Activated CD4-positive, alpha-beta T cell treated with anti-CD3 and anti-CD28 coated beads, Interleukin-10, Interleukin-2, amounts not matched to agents 100 ng/mL and 50 ng/mL, durations not matched to agents 16 hours and 8 hours (primary cell): ENCODE measurements around the gene SNRPA.
A peak's percentile ranks its signal among the peaks of the same experiment; 100 is the strongest.

Source experiments
- DNase-seq: peaks from one replicate; pipeline ENCODE4 v3.0.0-alpha.2; 2020

The SNRPA gene

DNA sequence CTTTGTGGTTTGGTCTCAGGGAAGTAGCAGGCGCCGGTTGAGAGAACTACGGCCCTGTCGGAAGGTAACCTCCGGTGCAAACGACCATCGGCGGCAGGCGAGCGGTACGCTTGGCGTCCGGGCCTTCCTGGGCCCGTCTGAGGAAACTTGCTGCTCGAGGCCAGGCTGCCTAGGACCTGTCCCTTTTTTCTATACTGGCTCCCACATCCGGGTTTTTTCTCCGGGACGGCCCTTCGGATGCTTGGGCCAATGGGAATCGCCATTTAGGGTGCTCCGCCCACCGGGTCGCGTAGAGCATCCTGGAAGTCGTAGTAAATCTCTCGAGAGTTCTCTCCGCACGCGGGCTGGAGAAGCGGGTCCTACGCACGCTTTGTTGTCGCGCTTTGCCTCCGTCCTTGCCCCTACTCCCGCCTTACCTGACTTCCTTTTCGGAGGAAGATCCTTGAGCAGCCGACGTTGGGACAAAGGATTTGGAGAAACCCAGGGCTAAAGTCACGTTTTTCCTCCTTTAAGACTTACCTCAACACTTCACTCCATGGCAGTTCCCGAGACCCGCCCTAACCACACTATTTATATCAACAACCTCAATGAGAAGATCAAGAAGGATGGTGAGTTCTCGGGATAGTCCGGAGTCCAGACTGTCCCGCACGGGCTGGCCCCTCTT, at the start of gene SNRPA:
Gene SNRPA (plus strand): TSS at position 330 of the 664 bp plus-strand sequence. CDS start 206 bp downstream, at position 536.
- DNase-seq: peak; percentile 98

GRCh38 chr19:40701758-40702157, 49.2 kb upstream of the SNRPA start:
- DNase-seq: no peak

GRCh38 chr19:40702337-40703012, 48.5 kb upstream of the SNRPA start:
- no peak for DNase-seq

GRCh38 chr19:40703029-40703755, 47.8 kb upstream of the SNRPA start:
- DNase-seq: no peak

GRCh38 chr19:40704491-40705361, 46.3 kb upstream of the SNRPA start:
- DNase-seq: no peak

- DNase-seq: no peak
Observed at GRCh38 chr19:40705362-40705651, 45.7 kb upstream of the SNRPA start.

- no peak for DNase-seq
Observed at GRCh38 chr19:40705950-40706619, 44.9 kb upstream of the SNRPA start.

GRCh38 chr19:40707615-40708014, 43.4 kb upstream of the SNRPA start:
- no peak for DNase-seq

DNA sequence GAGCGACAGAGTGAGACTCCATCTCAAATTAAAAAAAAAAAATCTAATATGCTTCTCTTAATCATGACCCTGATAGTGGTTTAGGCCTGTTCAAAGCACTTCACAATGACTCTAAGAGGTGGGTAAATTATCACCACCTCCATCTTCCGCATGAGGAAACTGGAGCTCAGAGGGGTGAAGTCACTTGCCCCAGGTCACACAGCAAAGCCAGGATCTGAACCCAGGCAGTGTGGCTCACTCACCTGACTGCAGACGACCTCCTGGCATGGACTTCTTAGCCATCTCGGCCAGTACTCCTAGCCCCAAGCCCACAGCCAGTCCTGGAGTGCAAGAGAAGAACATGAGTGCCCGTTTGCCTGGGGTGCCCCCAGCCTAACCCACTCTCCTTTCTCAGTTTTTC, 41.2 kb upstream of the SNRPA start:
- DNase-seq: no peak

- no peak for DNase-seq
Observed at GRCh38 chr19:40713939-40714338, 37.1 kb upstream of the SNRPA start.

DNA sequence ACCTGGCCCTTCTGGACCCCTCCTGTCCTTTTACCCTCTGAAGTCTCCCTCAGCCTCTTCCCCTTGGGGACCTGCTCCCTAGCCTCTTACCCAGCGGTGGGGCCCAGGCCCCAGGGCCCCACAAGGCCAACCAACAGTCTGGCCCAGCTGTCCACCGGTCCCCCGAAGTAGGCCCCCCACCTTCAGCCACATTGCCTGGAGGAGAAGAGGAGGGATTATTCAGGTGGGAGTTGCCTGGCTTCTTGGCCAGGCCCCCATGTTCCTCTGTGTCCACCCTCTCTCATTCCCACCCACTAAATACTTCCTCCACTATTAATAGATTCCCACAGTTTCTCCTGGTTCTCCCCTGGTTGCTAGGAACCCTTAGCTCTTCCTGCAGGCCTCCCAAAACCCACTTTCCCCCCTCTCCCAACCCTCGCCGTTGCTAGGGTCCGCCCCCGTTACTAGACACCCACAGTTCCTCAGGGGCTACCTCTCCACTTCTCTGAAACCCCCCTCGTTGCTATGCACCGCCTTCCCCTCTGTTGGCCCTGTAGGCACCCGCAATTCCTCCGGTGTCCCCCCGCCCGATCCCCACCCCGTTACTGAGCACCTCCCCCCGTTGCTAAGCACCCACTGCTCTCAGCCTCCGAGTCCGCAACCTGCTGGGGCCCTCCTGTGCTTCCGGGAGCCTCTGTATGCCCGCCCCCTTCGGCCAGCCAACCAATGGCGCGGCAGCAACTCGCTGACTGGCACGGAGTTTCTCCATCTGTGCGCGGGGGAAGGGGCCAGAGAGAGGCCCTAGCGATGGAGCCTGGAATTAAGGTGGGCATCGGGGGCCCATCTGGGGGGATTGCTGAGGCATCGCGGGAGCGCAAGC, 36.3 kb upstream of the SNRPA start:
- peak; percentile 96 for DNase-seq

DNA sequence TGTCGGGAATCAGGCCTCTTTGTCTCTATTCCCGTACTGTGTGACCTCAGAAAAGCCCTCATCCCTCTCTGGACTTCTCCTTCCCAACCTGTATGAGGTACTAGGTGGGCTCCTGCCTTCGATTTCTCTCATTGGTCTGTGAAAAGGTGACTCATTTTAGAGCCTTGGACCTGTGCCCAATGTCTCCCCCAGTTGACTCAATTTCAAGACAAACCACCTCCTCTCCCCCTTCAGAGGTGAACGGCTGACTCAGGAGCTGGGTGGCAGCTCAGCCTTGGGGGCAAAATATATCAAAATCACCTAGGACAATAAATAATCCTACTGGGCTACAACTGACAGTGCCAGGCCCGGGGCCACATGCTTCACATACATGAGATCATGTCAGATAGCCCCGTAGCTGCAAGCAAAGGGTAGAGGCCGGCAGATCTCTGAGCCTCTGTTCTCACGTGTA, 34.9 kb upstream of the SNRPA start:
- peak; percentile 78 for DNase-seq

DNA sequence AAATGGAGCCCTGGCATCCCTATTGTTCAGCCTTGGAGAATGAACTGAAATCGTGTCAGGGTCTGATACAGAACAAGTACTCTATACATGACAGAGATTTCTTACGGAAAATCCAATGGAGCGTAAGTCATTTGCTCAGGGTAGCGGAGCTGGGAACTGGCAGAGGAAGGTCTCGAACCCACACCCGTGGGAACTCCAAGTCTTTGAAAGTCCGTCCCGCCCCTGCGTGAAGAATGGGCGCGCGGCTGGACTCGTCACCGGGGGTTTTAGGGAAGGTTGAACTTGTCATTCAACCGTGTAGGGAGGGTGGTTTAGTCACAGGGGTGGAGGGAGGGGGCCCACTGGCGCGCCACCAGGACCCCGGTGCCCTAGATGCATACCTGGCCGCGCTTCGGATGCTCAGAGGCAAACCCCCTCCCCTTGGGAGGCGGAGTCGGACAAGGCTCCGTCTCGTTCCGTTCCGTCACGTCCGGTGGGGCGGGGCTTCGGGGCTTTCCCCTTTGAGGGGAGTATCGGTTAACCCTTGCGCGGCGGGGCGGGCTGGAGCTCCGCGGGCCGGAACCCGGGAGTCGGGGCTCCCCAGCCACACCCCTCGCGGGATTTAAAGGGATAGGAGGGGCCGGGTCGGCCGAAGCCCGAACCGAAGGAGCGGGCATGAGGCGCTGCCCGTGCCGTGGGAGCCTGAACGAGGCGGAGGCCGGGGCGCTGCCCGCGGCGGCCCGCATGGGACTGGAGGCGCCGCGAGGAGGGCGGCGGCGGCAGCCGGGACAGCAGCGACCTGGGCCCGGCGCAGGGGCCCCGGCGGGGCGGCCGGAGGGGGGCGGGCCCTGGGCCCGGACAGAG, 34.3 kb upstream of the SNRPA start, which contains the start of the genes COQ8B and ITPKC:
Gene COQ8B (minus strand): TSS at position 405 of the 843 bp plus-strand sequence. CDS start 2,254 bp downstream, outside the sequence.
Gene ITPKC (plus strand): TSS at position 631 of the 843 bp plus-strand sequence. CDS start 24 bp downstream, at position 655.
- peak; percentile 99 for DNase-seq

GRCh38 chr19:40717325-40717879, 33.6 kb upstream of the SNRPA start:
- DNase-seq: no peak

DNA sequence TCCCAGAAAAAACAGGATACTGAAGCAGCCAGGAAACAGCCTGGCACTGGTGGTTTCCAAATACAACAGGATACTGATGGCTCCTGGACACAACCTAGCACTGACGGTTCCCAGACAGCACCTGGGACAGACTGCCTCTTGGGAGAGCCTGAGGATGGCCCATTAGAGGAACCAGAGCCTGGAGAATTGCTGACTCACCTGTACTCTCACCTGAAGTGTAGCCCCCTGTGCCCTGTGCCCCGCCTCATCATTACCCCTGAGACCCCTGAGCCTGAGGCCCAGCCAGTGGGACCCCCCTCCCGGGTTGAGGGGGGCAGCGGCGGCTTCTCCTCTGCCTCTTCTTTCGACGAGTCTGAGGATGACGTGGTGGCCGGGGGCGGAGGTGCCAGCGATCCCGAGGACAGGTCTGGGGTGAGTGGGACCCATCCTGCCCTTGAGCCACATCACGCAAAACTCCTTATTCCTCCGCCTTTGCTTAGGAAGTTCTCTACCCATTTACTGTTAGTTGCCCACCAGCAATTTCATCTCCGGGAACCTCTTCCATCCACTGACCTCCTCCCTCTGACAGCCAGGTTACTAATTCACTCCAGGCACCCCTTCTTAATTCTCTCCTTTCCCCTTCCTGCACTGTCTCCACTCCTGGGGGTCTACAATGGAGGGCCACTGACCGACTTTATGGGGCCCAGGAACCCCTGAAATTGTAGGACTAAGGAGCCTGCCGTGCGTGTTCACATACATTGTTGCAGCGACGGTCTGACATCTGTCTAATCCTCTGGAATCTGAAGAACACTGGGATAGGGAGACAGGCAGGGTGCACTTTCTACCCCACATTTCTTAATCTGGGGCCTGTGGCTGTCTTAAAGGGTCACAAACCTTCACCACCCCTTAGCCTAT, 32.9 kb upstream of the SNRPA start:
- no peak for DNase-seq

GRCh38 chr19:40718774-40719391, 32.1 kb upstream of the SNRPA start:
- no peak for DNase-seq

DNA sequence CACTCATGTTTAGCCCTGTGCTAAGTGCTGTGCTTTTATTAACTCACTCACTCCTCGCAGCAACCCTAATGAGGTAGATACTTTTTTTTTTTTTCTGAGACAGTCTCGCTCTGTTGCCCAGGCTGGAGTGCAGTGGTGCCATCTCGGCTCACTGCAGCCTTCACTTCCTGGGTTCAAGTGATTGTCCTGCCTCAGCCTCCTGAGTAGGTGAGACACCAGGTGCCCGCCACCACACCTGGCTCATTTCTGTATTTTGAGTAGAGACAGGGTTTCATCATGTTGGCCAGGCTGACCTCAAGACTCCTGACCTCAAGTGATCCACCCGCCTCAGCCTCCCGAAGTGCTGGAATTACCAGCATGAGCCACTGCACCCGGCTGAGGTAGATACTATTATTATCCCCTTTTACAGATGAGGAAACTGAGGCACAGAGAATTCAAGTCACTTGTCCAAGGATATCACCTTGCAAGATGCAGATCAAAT, 31.5 kb upstream of the SNRPA start:
- DNase-seq: no peak

DNA sequence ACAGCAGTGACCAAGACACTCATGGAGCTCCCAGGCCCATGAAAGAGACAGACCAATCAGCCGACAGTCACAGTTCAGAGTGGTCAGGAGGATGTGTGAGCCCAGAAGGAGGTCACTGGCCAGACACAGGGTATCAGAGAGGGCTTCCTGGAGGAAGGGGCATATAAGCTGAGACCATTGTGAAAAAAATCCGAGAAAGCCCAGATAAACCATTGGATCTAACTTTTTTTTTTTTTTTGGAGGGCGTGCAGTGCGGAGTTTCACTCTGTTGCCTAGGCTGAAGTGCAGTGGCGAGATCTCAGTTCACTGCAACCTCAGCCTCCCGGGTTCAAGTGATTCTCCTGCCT, 29.9 kb upstream of the SNRPA start:
- no peak for DNase-seq
